Measurements from ENCODE around the gene SPOCK2. TPM values are rescaled to one million over a fixed set of nuclear protein-coding genes. Genes with fewer than 3 reads are reported as not detected.
"Not testable (repeated sequence)": the region's sequence is repeated elsewhere in the genome, so short reads cannot be mapped to it uniquely, and the experiment has no call there.

Gene SPOCK2, protein sequence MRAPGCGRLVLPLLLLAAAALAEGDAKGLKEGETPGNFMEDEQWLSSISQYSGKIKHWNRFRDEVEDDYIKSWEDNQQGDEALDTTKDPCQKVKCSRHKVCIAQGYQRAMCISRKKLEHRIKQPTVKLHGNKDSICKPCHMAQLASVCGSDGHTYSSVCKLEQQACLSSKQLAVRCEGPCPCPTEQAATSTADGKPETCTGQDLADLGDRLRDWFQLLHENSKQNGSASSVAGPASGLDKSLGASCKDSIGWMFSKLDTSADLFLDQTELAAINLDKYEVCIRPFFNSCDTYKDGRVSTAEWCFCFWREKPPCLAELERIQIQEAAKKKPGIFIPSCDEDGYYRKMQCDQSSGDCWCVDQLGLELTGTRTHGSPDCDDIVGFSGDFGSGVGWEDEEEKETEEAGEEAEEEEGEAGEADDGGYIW
- polyA plus RNA-seq: 5.6 and 6.2 TPM in 2 replicates
- 4.6 and 7.5 TPM in 2 replicates for polyA minus RNA-seq

DNA sequence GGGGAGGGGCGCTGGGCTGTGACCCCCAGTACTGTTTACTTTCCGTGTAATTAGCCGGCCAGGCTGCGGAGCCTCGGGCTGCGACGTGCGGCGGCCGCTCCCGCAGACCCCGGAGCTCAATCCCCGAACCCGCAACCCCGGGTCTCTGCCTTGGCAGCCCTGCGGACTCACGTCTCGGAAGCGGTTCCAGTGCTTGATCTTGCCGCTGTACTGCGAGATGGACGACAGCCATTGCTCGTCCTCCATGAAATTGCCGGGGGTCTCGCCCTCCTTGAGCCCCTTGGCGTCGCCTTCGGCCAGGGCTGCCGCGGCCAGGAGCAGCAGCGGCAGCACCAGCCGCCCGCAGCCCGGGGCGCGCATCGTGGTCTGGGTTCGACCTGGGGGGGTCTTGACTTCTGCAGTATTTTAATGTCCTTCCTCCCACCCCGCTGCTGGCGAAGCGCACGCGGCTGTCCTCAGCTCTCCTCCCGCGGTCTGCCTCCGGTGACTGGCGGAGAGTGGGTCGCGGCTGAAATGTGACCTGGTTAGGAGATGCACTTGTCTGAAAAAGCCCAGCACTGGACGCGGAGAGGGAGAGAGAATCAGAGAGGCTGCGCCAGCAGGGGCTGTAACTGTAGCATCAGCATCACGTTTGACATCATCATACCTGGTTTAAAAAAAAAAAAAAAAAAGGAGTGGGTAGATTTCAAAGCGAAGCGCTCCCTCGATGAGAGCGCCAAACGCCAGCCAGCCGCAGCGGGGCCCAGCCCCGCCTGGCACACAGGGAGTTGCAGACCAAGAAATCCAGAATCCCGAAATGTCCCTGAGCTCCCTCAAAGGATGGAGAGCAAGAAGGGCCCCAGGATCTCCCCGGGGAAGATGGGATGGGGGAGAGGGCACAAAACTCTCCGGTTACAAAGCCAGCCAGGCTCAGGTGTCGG, at the start of gene SPOCK2:
Gene SPOCK2, minus strand, starts transcription at position 583 of the 920 bp plus-strand sequence. Its CDS starts 223 bp downstream, at position 360.
- Histone ChIP-seq H3F3A (ENCODE audit: insufficient read depth, low read length, poor library complexity, severe bottlenecking) (no peaks in the 10 kb centered on the region), H3K27me3 (ENCODE audit: insufficient read depth, low read depth, low read length) (peaks cover 62% of the 10 kb centered on the region), H2AFZ (ENCODE audit: low read depth, low read length) (no peak within 1 kb of the TSS), H3K9ac (ENCODE audit: low read length) (peak within 1 kb of the TSS; percentile 41), H4K20me1 (ENCODE audit: insufficient read depth) (no peaks in the 10 kb centered on the region), H3K9me3 (ENCODE audit: low read length) (no peaks in the 10 kb centered on the region), H3K79me2 (replicated peaks; ENCODE audit: insufficient read depth, low read length) (no peaks in the 10 kb centered on the region), H3K36me3 (ENCODE audit: insufficient read depth, low read length) (no peaks in the 10 kb centered on the region), H3K9me2 (ENCODE audit: insufficient read depth, low read length) (no peaks in the 10 kb centered on the region), H3K4me2 (ENCODE audit: low read length) (peak within 1 kb of the TSS; percentile 25), H3K4me3 (ENCODE audit: low read length) (peak within 1 kb of the TSS; percentile 65), H3K27ac (ENCODE audit: low read length) (no peak within 1 kb of the TSS)
- TF ChIP-seq EZH2 (IDR thresholded peaks at IDR 0.05; ENCODE audit: borderline replicate concordance, insufficient read depth, low read length, poor library complexity, severe bottlenecking): peak; percentile 35
- TF ChIP-seq, protein P1, sequence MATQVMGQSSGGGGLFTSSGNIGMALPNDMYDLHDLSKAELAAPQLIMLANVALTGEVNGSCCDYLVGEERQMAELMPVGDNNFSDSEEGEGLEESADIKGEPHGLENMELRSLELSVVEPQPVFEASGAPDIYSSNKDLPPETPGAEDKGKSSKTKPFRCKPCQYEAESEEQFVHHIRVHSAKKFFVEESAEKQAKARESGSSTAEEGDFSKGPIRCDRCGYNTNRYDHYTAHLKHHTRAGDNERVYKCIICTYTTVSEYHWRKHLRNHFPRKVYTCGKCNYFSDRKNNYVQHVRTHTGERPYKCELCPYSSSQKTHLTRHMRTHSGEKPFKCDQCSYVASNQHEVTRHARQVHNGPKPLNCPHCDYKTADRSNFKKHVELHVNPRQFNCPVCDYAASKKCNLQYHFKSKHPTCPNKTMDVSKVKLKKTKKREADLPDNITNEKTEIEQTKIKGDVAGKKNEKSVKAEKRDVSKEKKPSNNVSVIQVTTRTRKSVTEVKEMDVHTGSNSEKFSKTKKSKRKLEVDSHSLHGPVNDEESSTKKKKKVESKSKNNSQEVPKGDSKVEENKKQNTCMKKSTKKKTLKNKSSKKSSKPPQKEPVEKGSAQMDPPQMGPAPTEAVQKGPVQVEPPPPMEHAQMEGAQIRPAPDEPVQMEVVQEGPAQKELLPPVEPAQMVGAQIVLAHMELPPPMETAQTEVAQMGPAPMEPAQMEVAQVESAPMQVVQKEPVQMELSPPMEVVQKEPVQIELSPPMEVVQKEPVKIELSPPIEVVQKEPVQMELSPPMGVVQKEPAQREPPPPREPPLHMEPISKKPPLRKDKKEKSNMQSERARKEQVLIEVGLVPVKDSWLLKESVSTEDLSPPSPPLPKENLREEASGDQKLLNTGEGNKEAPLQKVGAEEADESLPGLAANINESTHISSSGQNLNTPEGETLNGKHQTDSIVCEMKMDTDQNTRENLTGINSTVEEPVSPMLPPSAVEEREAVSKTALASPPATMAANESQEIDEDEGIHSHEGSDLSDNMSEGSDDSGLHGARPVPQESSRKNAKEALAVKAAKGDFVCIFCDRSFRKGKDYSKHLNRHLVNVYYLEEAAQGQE (IDR thresholded peaks at IDR 0.05; ENCODE audit: borderline replicate concordance): no peak

GRCh38 chr10:72137583-72137982, 49.2 kb upstream of the SPOCK2 start:
- Histone ChIP-seq H4K20me1 (ENCODE audit: insufficient read depth) (no peaks in the 10 kb centered on the region), H3K36me3 (ENCODE audit: insufficient read depth, low read length) (no peaks in the 10 kb centered on the region), H2AFZ (ENCODE audit: low read depth, low read length) (no peak overlapping the region), H3K27me3 (ENCODE audit: insufficient read depth, low read depth, low read length) (no peaks in the 10 kb centered on the region), H3K9me2 (ENCODE audit: insufficient read depth, low read length) (no peaks in the 10 kb centered on the region), H3K27ac (ENCODE audit: low read length) (no peak overlapping the region), H3K9ac (ENCODE audit: low read length) (no peak overlapping the region), H3K4me2 (ENCODE audit: low read length) (no peak overlapping the region), H3K79me2 (replicated peaks; ENCODE audit: insufficient read depth, low read length) (no peaks in the 10 kb centered on the region), H3F3A (ENCODE audit: insufficient read depth, low read length, poor library complexity, severe bottlenecking) (no peaks in the 10 kb centered on the region), H3K4me3 (ENCODE audit: low read length) (no peak overlapping the region), H3K9me3 (ENCODE audit: low read length) (no peaks in the 10 kb centered on the region)
- TF ChIP-seq EP300 (conservative IDR thresholded peaks at IDR 0.05; ENCODE audit: poor library complexity, severe bottlenecking) (no peak), CTCF (IDR thresholded peaks at IDR 0.05; ENCODE audit: poor library complexity, severe bottlenecking) (no peak), MXI1 (conservative IDR thresholded peaks at IDR 0.05; ENCODE audit: poor library complexity, severe bottlenecking) (no peak), RAD21 (conservative IDR thresholded peaks at IDR 0.05) (no peak), TAF1 (IDR thresholded peaks at IDR 0.05; ENCODE audit: low read depth) (no peak), SMC3 (conservative IDR thresholded peaks at IDR 0.05; ENCODE audit: poor library complexity) (no peak), POLR2AphosphoS5 (IDR thresholded peaks at IDR 0.05) (no peak), EZH2 (IDR thresholded peaks at IDR 0.05; ENCODE audit: borderline replicate concordance, insufficient read depth, low read length, poor library complexity, severe bottlenecking) (no peak)
- TF ChIP-seq, protein P1 (IDR thresholded peaks at IDR 0.05; ENCODE audit: borderline replicate concordance): no peak

GRCh38 chr10:72136225-72136624, 47.9 kb upstream of the SPOCK2 start:
- not testable (repeated sequence) for H4K20me1 ChIP-seq (ENCODE audit: insufficient read depth); H3K9me2 ChIP-seq (ENCODE audit: insufficient read depth, low read length)

More at GRCh38 chr10:72136225-72136624, 47.9 kb upstream of the SPOCK2 start:
- H2AFZ ChIP-seq (ENCODE audit: low read depth, low read length); H3K9me3 ChIP-seq (ENCODE audit: low read length); H3K27me3 ChIP-seq (ENCODE audit: insufficient read depth, low read depth, low read length); H3K79me2 ChIP-seq (replicated peaks; ENCODE audit: insufficient read depth, low read length); H3K36me3 ChIP-seq (ENCODE audit: insufficient read depth, low read length); H3K27ac ChIP-seq (ENCODE audit: low read length); H3K9ac ChIP-seq (ENCODE audit: low read length); H3F3A ChIP-seq (ENCODE audit: insufficient read depth, low read length, poor library complexity, severe bottlenecking); H3K4me2 ChIP-seq (ENCODE audit: low read length); H3K4me3 ChIP-seq (ENCODE audit: low read length): not testable (repeated sequence)
